Stomach smooth muscle (tissue), 2 donors: Measurements from ENCODE around the gene ZNF382.

ENCODE experiments used
- H3K27ac ChIP-seq: one replicate; pipeline ENCODE4 v1.7.0; 2013; ENCODE audit warnings: mild to moderate bottlenecking, low read length, inconsistent platforms
- H3K27me3 ChIP-seq, 2 donors: one replicate each; pipeline ENCODE4 v1.7.0; 2013; ENCODE audit warnings: low read length in 2 of 2; ENCODE audit not compliant: insufficient read depth in 2 of 2, control insufficient read depth in 1 of 2
- H3K36me3 ChIP-seq, 2 donors: one replicate each; pipeline ENCODE4 v1.7.0; 2013; ENCODE audit warnings: low read length in 2 of 2; ENCODE audit not compliant: control insufficient read depth in 2 of 2, insufficient read depth in 2 of 2
- H3K4me1 ChIP-seq: one replicate; pipeline ENCODE4 v1.7.0; 2013; ENCODE audit warnings: low read length; ENCODE audit not compliant: control insufficient read depth, insufficient read depth
- H3K4me3 ChIP-seq, 2 donors: one replicate each; pipeline ENCODE4 v1.7.0; 2013; ENCODE audit warnings: low read length in 2 of 2
- H3K9ac ChIP-seq, 2 donors: one replicate each; pipeline ENCODE4 v1.7.0; 2013; ENCODE audit warnings: low read length in 2 of 2, mild to moderate bottlenecking in 1 of 2
- H3K9me3 ChIP-seq, 2 donors: one replicate each; pipeline ENCODE4 v1.7.0; 2013; ENCODE audit warnings: low read length in 2 of 2; ENCODE audit not compliant: control insufficient read depth in 2 of 2
- donor health status: healthy.
- donor health status: Pancreatic carcinoma.

ZNF382 gene

DNA sequence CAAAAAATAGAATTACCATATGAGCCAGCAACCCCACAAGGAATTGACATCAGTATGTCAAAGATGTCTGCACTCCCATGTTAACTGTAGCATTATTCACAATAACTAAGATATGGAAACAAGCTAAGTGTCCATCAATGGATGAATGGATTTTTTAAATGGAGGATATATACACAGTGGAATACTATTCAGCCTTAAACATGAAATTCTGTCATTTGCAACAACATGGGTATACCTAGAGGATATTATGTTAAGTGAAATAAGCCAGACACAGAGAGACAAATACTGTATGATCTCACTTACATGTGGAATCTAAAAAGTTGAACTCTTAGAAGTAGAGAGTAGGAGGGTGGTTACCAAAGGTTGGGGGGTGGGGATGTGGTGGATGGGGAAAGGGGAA lies 74.3 kb downstream of the ZNF382 start:
- Histone ChIP-seq H3K9ac (no peak overlapping the region), H3K36me3 (peaks cover 10 to 19% of the 10 kb centered on the region in 2 donors), H3K9me3 (peaks cover 0 to 3% of the 10 kb centered on the region in 2 donors), H3K4me3 (no peak overlapping the region), H3K27ac (no peak overlapping the region), H3K27me3 (no peaks in the 10 kb centered on the region), H3K4me1 (no peaks in the 10 kb centered on the region)
